K562 (cell line): ENCODE data around the gene BMS1. TPM values are rescaled to one million over a fixed set of nuclear protein-coding genes. Genes with fewer than 3 reads are reported as not detected.

Experiments used
- BRD4 ChIP-seq: fragments of 200-600 bp; sonication (generic); IDR thresholded peaks from 2 replicates; pipeline ENCODE4 v1.6.1; 2017; ENCODE audit warnings: inconsistent platforms
- BRF1 ChIP-seq: IDR thresholded peaks from 3 replicates; pipeline ENCODE4 v1.6.1; 2011; ENCODE audit warnings: borderline replicate concordance, mild to moderate bottlenecking; ENCODE audit not compliant: insufficient read length; ENCODE audit errors: extremely low read depth
- FOXK1 ChIP-seq: sonication (generic); formaldehyde crosslinking; IDR thresholded peaks from 2 replicates; pipeline ENCODE4 v1.8.0; 2022; ENCODE audit warnings: missing genetic modification reagents, mild to moderate bottlenecking, borderline replicate concordance
- OTX1 ChIP-seq: fragments of 450-650 bp; formaldehyde crosslinking; IDR thresholded peaks from 2 replicates; pipeline ENCODE4 v1.4.0; 2022; ENCODE audit warnings: mild to moderate bottlenecking
- PHF8 ChIP-seq: fragments of 200-600 bp; sonication (generic); IDR thresholded peaks from 2 replicates; pipeline ENCODE4 v1.6.1; 2012; ENCODE audit warnings: mixed run types, mild to moderate bottlenecking, inconsistent platforms, low read length, moderate library complexity, borderline replicate concordance
- POLR2A ChIP-seq: fragments of 450-650 bp; conservative IDR thresholded peaks from 2 replicates; pipeline ENCODE4 v1.6.1; 2016
- RAD51 ChIP-seq: fragments of 450-650 bp; IDR thresholded peaks from 2 replicates; pipeline ENCODE4 v1.7.1; 2016; ENCODE audit warnings: low read depth, mild to moderate bottlenecking, borderline replicate concordance
- TOE1 ChIP-seq, 2 experiments: fragments of 450-650 bp in 1 of 2; sonication (generic) in 1 of 2; formaldehyde crosslinking in 1 of 2; IDR thresholded peaks; 2 replicates each; pipeline versions ENCODE4 v1.7.1 to v1.8.0; 2016 to 2022; ENCODE audit warnings: borderline replicate concordance in 2 of 2, mild to moderate bottlenecking in 2 of 2, antibody characterized with exemption in 1 of 2, inconsistent platforms in 1 of 2, low read depth in 1 of 2, missing genetic modification reagents in 1 of 2, moderate library complexity in 1 of 2
- ZSCAN32 ChIP-seq: fragments of 450-650 bp; formaldehyde crosslinking; IDR thresholded peaks from 2 replicates; pipeline ENCODE4 v1.4.0; 2020; ENCODE audit warnings: mild to moderate bottlenecking, moderate library complexity
- polyA plus RNA-seq, 8 experiments: library from polyadenylated mRNA; depleted of rRNA in 4 of 8; stranded (reverse) in 5 of 8; unstranded in 3 of 8; fragments of >200 nt; fragmentation: Nextera tagmentation in 2 of 8; fragmentation: Illumina TruSeq in 1 of 8; extraction: Ambion mirVana in 2 of 8; extraction: Trizol in 1 of 8; gene quantifications; 2 replicates each; pipeline versions ENCODE4 v1.2.1 to v1.2.3, GENCODE V29; 2011 to 2014; ENCODE audit warnings: inconsistent platforms in 1 of 8, missing spikeins in 1 of 8
- total RNA-seq, 7 experiments: library from RNA; depleted of rRNA in 6 of 7; stranded (reverse); fragments of >200 nt in 6 of 7; fragmentation: Illumina TruSeq in 2 of 7; extraction: Trizol in 2 of 7; gene quantifications; 2 replicates each; pipeline versions ENCODE4 v1.2.1 to v1.2.3, GENCODE V29; 2011 to 2021; ENCODE audit warnings: low replicate concordance in 1 of 7
- TF ChIP-seq, protein P1 (sequence below): fragments of 250-450 bp; sonication (Bioruptor Pico); IDR thresholded peaks from 2 replicates; pipeline ENCODE4 v1.5.0; 2021; ENCODE audit warnings: mild to moderate bottlenecking, moderate library complexity
- TF ChIP-seq, protein P2 (sequence below): fragments of 250-450 bp; sonication (Bioruptor Pico); IDR thresholded peaks from 2 replicates; pipeline ENCODE4 v1.4.0; 2020
- TF ChIP-seq, protein P3 (sequence below): sonication (generic); formaldehyde crosslinking; IDR thresholded peaks from 2 replicates; pipeline ENCODE4 v1.8.0; 2022; ENCODE audit warnings: mild to moderate bottlenecking, missing genetic modification reagents

The BMS1 gene
- total and polyA plus RNA-seq, 9 of the 15 experiments (the other 6 are each of a cell fraction or from before 2014, with no cell fraction given), result 11.1 to 46.9 (median 32.7) TPM

- TF ChIP-seq, protein P1, sequence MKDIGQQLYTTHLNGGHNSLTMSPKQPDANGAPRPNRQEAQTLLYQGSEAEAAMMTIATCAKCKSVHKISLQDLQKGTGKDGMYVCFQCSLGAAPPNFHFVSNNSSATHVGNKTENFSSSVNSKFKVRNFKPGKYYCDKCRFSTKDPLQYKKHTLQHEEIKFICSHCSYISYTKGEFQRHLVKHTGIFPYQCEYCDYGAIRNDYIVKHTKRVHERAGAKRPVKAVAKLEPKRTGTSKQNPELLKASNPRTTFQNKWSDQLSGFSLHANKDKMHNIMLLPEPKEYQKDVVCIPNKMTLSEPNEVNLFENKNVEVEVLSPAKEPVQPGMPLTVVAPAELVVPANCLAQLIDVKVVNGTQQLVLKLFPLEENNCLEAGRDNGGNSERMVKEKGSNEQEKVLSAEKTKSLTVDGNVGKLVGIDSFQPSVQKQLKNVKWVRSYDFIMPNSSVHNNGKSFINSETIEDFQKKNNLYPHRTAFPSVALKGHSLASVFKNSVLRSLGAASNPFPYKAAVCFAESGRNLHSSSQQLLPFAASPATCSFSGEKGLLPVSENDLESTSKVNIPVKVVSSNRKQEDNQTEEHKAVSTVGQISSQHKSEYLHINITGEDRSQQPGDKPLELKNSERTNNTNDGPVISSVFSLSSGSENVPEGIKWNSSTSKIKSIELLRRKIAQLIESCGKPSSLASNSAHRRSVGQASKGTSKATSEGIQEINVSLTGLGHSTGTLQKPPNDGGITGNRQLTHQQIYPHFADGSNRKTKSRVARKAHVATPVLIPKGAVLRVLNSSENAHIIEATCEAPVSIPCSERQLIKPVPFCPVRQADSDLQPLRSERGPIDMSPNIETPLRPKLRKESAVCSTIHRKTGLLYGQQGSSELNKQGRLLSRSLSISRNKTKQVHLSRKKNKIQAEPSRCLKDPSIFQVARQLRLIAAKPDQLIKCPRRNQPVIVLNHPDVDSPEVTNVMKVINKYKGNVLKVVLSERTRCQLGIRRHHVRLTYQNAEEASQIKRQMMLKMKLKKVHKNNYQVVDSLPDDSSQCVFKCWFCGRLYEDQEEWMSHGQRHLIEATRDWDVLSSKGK (CRISPR knock-in tag), result no peak; the same call in 1 of the 2 replicates
- no peak for TF ChIP-seq BRF1
- peak; percentile 99 for TF ChIP-seq POLR2A
- peak; percentile 98 for TF ChIP-seq PHF8
- TF ChIP-seq, protein P2, sequence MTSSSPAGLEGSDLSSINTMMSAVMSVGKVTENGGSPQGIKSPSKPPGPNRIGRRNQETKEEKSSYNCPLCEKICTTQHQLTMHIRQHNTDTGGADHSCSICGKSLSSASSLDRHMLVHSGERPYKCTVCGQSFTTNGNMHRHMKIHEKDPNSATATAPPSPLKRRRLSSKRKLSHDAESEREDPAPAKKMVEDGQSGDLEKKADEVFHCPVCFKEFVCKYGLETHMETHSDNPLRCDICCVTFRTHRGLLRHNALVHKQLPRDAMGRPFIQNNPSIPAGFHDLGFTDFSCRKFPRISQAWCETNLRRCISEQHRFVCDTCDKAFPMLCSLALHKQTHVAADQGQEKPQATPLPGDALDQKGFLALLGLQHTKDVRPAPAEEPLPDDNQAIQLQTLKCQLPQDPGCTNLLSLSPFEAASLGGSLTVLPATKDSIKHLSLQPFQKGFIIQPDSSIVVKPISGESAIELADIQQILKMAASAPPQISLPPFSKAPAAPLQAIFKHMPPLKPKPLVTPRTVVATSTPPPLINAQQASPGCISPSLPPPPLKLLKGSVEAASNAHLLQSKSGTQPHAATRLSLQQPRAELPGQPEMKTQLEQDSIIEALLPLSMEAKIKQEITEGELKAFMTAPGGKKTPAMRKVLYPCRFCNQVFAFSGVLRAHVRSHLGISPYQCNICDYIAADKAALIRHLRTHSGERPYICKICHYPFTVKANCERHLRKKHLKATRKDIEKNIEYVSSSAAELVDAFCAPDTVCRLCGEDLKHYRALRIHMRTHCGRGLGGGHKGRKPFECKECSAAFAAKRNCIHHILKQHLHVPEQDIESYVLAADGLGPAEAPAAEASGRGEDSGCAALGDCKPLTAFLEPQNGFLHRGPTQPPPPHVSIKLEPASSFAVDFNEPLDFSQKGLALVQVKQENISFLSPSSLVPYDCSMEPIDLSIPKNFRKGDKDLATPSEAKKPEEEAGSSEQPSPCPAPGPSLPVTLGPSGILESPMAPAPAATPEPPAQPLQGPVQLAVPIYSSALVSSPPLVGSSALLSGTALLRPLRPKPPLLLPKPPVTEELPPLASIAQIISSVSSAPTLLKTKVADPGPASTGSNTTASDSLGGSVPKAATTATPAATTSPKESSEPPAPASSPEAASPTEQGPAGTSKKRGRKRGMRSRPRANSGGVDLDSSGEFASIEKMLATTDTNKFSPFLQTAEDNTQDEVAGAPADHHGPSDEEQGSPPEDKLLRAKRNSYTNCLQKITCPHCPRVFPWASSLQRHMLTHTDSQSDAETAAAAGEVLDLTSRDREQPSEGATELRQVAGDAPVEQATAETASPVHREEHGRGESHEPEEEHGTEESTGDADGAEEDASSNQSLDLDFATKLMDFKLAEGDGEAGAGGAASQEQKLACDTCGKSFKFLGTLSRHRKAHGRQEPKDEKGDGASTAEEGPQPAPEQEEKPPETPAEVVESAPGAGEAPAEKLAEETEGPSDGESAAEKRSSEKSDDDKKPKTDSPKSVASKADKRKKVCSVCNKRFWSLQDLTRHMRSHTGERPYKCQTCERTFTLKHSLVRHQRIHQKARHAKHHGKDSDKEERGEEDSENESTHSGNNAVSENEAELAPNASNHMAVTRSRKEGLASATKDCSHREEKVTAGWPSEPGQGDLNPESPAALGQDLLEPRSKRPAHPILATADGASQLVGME (CRISPR knock-in tag), result 0 out of 2 replicates have a peak, but pooled peaks have one; percentile 13
- TF ChIP-seq ZSCAN32 (CRISPR knock-in tag), result 0 out of 2 replicates have a peak, but pooled peaks have one; percentile 11
- peak; percentile 42; the same call in 1 of the 2 replicates for TF ChIP-seq BRD4
- peak; percentile 7; the same call in 1 of the 2 replicates for TF ChIP-seq RAD51
- TF ChIP-seq FOXK1 (CRISPR knock-in tag), result peak; percentile 92
- TF ChIP-seq OTX1, result peak; percentile 8
- TF ChIP-seq TOE1 (IDR thresholded peaks at IDR 0.05; ENCODE audit: borderline replicate concordance), result peak; percentile 93
- TF ChIP-seq TOE1 (CRISPR knock-in tag; IDR thresholded peaks at IDR 0.05; ENCODE audit: borderline replicate concordance, low read depth), result peak; percentile 88
- TF ChIP-seq, protein P3, sequence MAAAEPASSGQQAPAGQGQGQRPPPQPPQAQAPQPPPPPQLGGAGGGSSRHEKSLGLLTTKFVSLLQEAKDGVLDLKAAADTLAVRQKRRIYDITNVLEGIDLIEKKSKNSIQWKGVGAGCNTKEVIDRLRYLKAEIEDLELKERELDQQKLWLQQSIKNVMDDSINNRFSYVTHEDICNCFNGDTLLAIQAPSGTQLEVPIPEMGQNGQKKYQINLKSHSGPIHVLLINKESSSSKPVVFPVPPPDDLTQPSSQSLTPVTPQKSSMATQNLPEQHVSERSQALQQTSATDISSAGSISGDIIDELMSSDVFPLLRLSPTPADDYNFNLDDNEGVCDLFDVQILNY, result 0 out of 2 replicates have a peak, but pooled peaks have one; percentile 78
These were observed at the start of gene BMS1 (continued) for GRCh38 chr10:42782446-42783180.
